Measurements from ENCODE around the gene KLHL5. TPM values are rescaled to one million over a fixed set of nuclear protein-coding genes. Genes with fewer than 3 reads are reported as not detected.

Gene KLHL5
- total RNA-seq, 4 donors from 2014 or later: 26.1 to 67.1 (median 53.5) TPM

DNA sequence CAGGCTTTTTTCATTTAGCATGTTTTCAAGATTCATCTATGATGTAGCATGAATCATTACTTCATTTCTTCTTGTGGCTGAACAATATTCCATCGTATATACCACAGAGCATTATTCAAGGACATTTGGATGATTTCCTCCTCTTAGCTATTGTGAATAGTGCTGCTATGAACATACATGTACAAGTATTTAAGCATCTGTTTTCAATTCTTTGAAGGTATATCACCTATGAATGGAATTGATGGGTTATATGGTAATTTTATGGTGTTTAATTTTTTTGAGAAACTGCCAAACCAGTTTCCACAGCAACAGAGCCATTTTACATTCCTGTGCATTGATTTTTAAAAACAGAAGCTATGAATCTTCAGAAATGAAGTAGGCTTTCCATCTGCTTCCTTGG, 84.2 kb downstream of the KLHL5 start:
- ATAC-seq (ENCODE audit: low FRiP score) (no peak), DNase-seq (ENCODE audit: low spot score) (no peak)
- TF ChIP-seq, protein P1, sequence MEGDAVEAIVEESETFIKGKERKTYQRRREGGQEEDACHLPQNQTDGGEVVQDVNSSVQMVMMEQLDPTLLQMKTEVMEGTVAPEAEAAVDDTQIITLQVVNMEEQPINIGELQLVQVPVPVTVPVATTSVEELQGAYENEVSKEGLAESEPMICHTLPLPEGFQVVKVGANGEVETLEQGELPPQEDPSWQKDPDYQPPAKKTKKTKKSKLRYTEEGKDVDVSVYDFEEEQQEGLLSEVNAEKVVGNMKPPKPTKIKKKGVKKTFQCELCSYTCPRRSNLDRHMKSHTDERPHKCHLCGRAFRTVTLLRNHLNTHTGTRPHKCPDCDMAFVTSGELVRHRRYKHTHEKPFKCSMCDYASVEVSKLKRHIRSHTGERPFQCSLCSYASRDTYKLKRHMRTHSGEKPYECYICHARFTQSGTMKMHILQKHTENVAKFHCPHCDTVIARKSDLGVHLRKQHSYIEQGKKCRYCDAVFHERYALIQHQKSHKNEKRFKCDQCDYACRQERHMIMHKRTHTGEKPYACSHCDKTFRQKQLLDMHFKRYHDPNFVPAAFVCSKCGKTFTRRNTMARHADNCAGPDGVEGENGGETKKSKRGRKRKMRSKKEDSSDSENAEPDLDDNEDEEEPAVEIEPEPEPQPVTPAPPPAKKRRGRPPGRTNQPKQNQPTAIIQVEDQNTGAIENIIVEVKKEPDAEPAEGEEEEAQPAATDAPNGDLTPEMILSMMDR (IDR thresholded peaks at IDR 0.05): no peak

- TF ChIP-seq, protein P1 (IDR thresholded peaks at IDR 0.05): no peak
- DNase-seq (ENCODE audit: low spot score) (no peak), ATAC-seq (ENCODE audit: low FRiP score) (no peak)
These were observed 92.0 kb downstream of the KLHL5 start for GRCh38 chr4:39154009-39154408.

GRCh38 chr4:39157520-39157919, 95.5 kb downstream of the KLHL5 start:
- TF ChIP-seq, protein P1 (IDR thresholded peaks at IDR 0.05): no peak
- DNase-seq (ENCODE audit: low spot score) (no peak), ATAC-seq (ENCODE audit: low FRiP score) (no peak)

DNA sequence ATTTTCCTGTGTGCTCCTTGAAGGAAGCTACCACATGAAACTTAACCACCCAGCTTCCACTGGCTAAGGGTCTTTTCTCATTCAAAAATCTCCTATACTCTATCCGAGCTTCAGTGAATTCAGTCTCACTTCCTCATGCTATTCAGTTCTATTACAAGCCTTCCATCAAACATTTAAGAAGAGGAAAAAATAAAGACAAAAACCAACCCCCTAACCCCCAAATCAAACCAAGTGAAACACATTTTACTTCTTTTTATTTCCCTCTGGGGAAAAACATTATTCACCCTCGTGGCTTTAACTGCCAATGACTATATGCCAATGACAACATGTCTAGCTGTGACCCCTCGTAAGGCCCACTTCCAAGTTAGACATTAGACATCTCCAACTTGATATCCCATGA, 104.1 kb downstream of the KLHL5 start:
- no peak for DNase-seq (ENCODE audit: low spot score)
- TF ChIP-seq, protein P1 (IDR thresholded peaks at IDR 0.05): no peak
- ATAC-seq (ENCODE audit: low FRiP score): no peak

DNA sequence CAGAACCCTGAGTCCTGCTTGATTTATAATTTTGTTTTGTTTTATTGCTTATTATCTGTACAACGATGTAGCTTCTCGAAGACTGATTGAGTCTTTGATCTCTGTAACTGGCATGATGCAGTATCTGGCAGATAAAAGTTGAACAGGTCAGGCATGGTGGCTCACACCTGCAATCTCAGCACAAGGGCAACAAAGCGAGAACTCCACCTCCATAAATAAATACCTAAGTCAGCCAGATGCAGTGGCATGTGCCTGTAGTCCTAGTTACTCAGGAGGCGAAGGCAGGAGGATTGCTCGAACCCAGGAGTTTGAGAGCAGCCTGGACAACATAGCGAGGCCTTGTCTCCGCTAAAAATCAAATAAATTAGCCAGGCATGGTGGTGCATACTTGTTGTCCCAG, 104.6 kb downstream of the KLHL5 start:
- no peak for DNase-seq (ENCODE audit: low spot score)
- no peak for ATAC-seq (ENCODE audit: low FRiP score)
- TF ChIP-seq, protein P1 (IDR thresholded peaks at IDR 0.05): no peak

- DNase-seq (ENCODE audit: low spot score) (no peak), ATAC-seq (ENCODE audit: low FRiP score) (no peak)
- TF ChIP-seq, protein P1 (IDR thresholded peaks at IDR 0.05): no peak
These were observed 107.4 kb downstream of the KLHL5 start for GRCh38 chr4:39169426-39169825.

GRCh38 chr4:39170301-39170700, 108.3 kb downstream of the KLHL5 start:
- TF ChIP-seq, protein P1 (IDR thresholded peaks at IDR 0.05): no peak
- DNase-seq (ENCODE audit: low spot score): no peak
- ATAC-seq (ENCODE audit: low FRiP score): no peak

Other genes starting within 250 kb of the KLHL5 start
- gene TLR6, start 205.4 kb upstream of the KLHL5 start, total RNA-seq: 1 to 10 TPM; 4.6 to 9.6 (median 7.1) TPM
- gene FAM114A1, start 194.4 kb upstream of the KLHL5 start, total RNA-seq: 100 to 1,000 TPM in 2 of 4 donors, 10 to 100 TPM in 2; 59.8 to 132 (median 103) TPM
- under 1 TPM in 1 of 4 donors, not detected in 3; 0.82 TPM for gene TMEM156, start 29.8 kb upstream of the KLHL5 start, total RNA-seq
- 10 to 100 TPM; 33.7 to 45.1 (median 44.2) TPM for gene WDR19, start 120.3 kb downstream of the KLHL5 start, total RNA-seq

Data from omental fat pad (tissue), 4 donors.